CD4-positive, alpha-beta T cell (primary cell): ENCODE results near the gene PLCL2. TPM values are rescaled to one million over a fixed set of nuclear protein-coding genes. Genes with fewer than 3 reads are reported as not detected.
A peak's percentile ranks its signal among the peaks of the same experiment; 100 is the strongest.

ENCODE experiments used
- ATAC-seq: fragments of 200-7000 bp; cut with Tn5 transposase; one replicate; pipeline ENCODE4 v1.10.0; 2022; ENCODE audit warnings: mild to moderate bottlenecking; ENCODE audit not compliant: poor library complexity
- CTCF ChIA-PET: fragments of 350-600 bp; sonication (Branson Sonifier 250); formaldehyde crosslinking; loops from one replicate; lab custom pipeline; 2021; ENCODE audit warnings: antibody characterized with exemption, inconsistent platforms; lab: Charles Lee
- POLR2A ChIA-PET: fragments of 350-600 bp; sonication (Branson Sonifier 250); formaldehyde crosslinking; loops from one replicate; lab custom pipeline; 2021; ENCODE audit warnings: antibody characterized with exemption, inconsistent platforms; lab: Charles Lee
- DNase-seq, 14 experiments: peaks; one replicate each; pipeline ENCODE4 v3.0.0-alpha.2; 2013 to 2020; ENCODE audit warnings: mixed read lengths in 2 of 14
- H3K27ac ChIP-seq, 2 donors: one replicate each; pipeline versions ENCODE4 v1.5.1 to v1.7.0; 2013; ENCODE audit warnings: low read length in 2 of 2, low read depth in 1 of 2, mild to moderate bottlenecking in 1 of 2
- H3K27me3 ChIP-seq, 2 experiments: 1 replicate in 1 of 2; 2 replicates in 1 of 2; pipeline versions ENCODE4 v1.6.1 to v1.7.0; 2013; ENCODE audit warnings: low read length in 2 of 2, control low read depth in 1 of 2, mild to moderate bottlenecking in 1 of 2, moderate library complexity in 1 of 2; ENCODE audit not compliant: insufficient read depth in 2 of 2, control insufficient read depth in 1 of 2
- H3K36me3 ChIP-seq: one replicate; pipeline ENCODE4 v1.6.1; 2013; ENCODE audit warnings: low read length, control low read depth; ENCODE audit not compliant: insufficient read depth
- H3K4me1 ChIP-seq: one replicate; pipeline ENCODE4 v1.6.1; 2013; ENCODE audit warnings: low read length, control low read depth; ENCODE audit not compliant: insufficient read depth
- H3K4me3 ChIP-seq: one replicate; pipeline ENCODE4 v1.5.1; 2013; ENCODE audit warnings: mild to moderate bottlenecking, low read length, moderate library complexity
- H3K9me3 ChIP-seq, 2 experiments: 1 replicate in 1 of 2; 2 replicates in 1 of 2; pipeline versions ENCODE4 v1.6.1 to v1.7.0; 2013; ENCODE audit warnings: low read length in 2 of 2, mild to moderate bottlenecking in 2 of 2, control low read depth in 1 of 2, moderate library complexity in 1 of 2; ENCODE audit not compliant: control insufficient read depth in 1 of 2, insufficient read depth in 1 of 2
- H3K27ac Mint-ChIP-seq: one replicate; pipeline ENCODE4 v1.8.0; 2020; ENCODE audit warnings: mixed read lengths
- H3K27me3 Mint-ChIP-seq: one replicate; pipeline ENCODE4 v1.8.0; 2021; ENCODE audit warnings: mixed read lengths
- H3K36me3 Mint-ChIP-seq: one replicate; pipeline ENCODE4 v1.8.0; 2021; ENCODE audit warnings: low read depth, mixed read lengths
- H3K4me1 Mint-ChIP-seq: one replicate; pipeline ENCODE4 v1.8.0; 2021; ENCODE audit warnings: low read depth, mixed read lengths
- H3K4me3 Mint-ChIP-seq: one replicate; pipeline ENCODE4 v1.8.0; 2020; ENCODE audit warnings: mild to moderate bottlenecking, mixed read lengths
- H3K9me3 Mint-ChIP-seq: one replicate; pipeline ENCODE4 v1.8.0; 2020; ENCODE audit warnings: mixed read lengths
- CTCF ChIP-seq: fragments of 200-600 bp; IDR thresholded peaks from one replicate; pipeline ENCODE4 v1.8.0; 2022; ENCODE audit warnings: antibody characterized with exemption, mild to moderate bottlenecking
- intact Hi-C, 2 experiments: fragments of 100-400 bp; cut with DNase I in 1 of 2; cut with micrococcal nuclease in 1 of 2; formaldehyde crosslinking; loops; one replicate each; pipeline versions ENCODE4 v1.15.1 to v1.9.0; 2023 to 2025; cut with DNase I, micrococcal nuclease
- total RNA-seq, 174 experiments: library from RNA in 2 of 174; stranded (reverse) in 2 of 174; gene quantifications; one replicate each; pipeline ENCODE4 v1.2.3 and lab custom pipeline; 2021 to 2026

The PLCL2 gene
- total RNA-seq, 2 experiments from 2014 or later, result 35.1 to 36.3 TPM

- intact Hi-C loops, result loop anchor here in 1 of 2 experiments (5.0 kb wide), 1 partner anchor 42 kb away; no protein-coding TSS in a partner anchor
- H3K9me3 Mint-ChIP-seq, result no peaks in the 10 kb centered on the region
- Histone ChIP-seq H3K9me3 (no peaks in the 10 kb centered on the region), H3K4me1 (peaks cover 28% of the 10 kb centered on the region), H3K36me3 (peaks cover 3% of the 10 kb centered on the region), H3K4me3 (no peak overlapping the region), H3K27ac (no peak overlapping the region), H3K27me3 (no peaks in the 10 kb centered on the region)
- ATAC-seq, result no peak
- H3K36me3 Mint-ChIP-seq, result peaks cover 21% of the 10 kb centered on the region
- DNase-seq, result no peak
- TF ChIP-seq CTCF, result no peak
- peaks cover 77% of the 10 kb centered on the region for H3K4me1 Mint-ChIP-seq
- ChIA-PET CTCF (no interaction called here), POLR2A (interaction anchor here (1.3 kb wide), 1 partner anchor 10 kb away, joined by 5 read pairs; no protein-coding TSS in a partner anchor)
- H3K4me3 Mint-ChIP-seq, result no peak overlapping the region
- no peaks in the 10 kb centered on the region for H3K27me3 Mint-ChIP-seq
- H3K27ac Mint-ChIP-seq, result peak overlapping the region; percentile 25
Observed at GRCh38 chr3:16943857-16944256, 59.1 kb downstream of the PLCL2 start.

DNA sequence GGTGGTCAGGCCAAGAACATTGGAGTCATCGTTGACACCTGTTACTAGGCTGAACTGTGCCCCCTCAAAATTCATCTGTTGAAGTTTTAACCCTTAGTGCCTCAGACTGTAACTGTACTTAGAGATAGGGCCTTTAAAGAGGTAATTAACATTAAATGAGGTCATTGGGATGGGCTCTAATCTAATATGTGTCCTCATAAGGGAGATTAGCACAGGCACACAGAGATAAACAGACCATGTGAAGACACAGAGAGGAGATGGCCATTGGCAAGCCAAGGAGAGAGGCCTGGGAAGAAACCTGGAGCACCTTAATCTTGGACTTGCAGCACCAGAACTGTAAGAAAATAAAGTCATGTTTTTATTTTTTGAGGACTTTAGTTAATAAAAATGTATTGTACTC, 59.6 kb downstream of the PLCL2 start:
- H3K27ac Mint-ChIP-seq, result peak overlapping the region; percentile 25
- H3K36me3 Mint-ChIP-seq, result peaks cover 21% of the 10 kb centered on the region
- DNase-seq (no peak), ATAC-seq (no peak)
- no peak for TF ChIP-seq CTCF
- H3K4me3 ChIP-seq, result no peak overlapping the region
- H3K27me3 ChIP-seq, result no peaks in the 10 kb centered on the region
- intact Hi-C loops, result loop anchor here in 1 of 2 experiments (5.0 kb wide), 1 partner anchor 42 kb away; no protein-coding TSS in a partner anchor
- CTCF ChIA-PET, result no interaction called here
- no peaks in the 10 kb centered on the region for H3K27me3 Mint-ChIP-seq
- POLR2A ChIA-PET, result no interaction called here
- H3K4me1 ChIP-seq, result peaks cover 28% of the 10 kb centered on the region
- no peak overlapping the region for H3K27ac ChIP-seq
- no peaks in the 10 kb centered on the region for H3K9me3 Mint-ChIP-seq
- H3K4me3 Mint-ChIP-seq, result no peak overlapping the region
- H3K4me1 Mint-ChIP-seq, result peaks cover 77% of the 10 kb centered on the region
- peaks cover 3% of the 10 kb centered on the region for H3K36me3 ChIP-seq
- H3K9me3 ChIP-seq, result no peaks in the 10 kb centered on the region

- TF ChIP-seq CTCF, result no peak
- intact Hi-C loops, result loop anchor here in 1 of 2 experiments (5.0 kb wide), 1 partner anchor 58 kb away; no protein-coding TSS in a partner anchor
- Mint-ChIP-seq H3K9me3 (no peaks in the 10 kb centered on the region), H3K4me1 (peaks cover 77% of the 10 kb centered on the region), H3K36me3 (peaks cover 21% of the 10 kb centered on the region), H3K27me3 (no peaks in the 10 kb centered on the region), H3K4me3 (no peak overlapping the region), H3K27ac (no peak overlapping the region)
- CTCF ChIA-PET, result no interaction called here
- no peak for DNase-seq
- ATAC-seq, result no peak
- Histone ChIP-seq H3K36me3 (peaks cover 3% of the 10 kb centered on the region), H3K9me3 (no peaks in the 10 kb centered on the region), H3K27me3 (no peaks in the 10 kb centered on the region), H3K27ac (no peak overlapping the region), H3K4me1 (peaks cover 21% of the 10 kb centered on the region), H3K4me3 (no peak overlapping the region)
- POLR2A ChIA-PET, result no interaction called here
Observed at GRCh38 chr3:16945330-16945729, 60.6 kb downstream of the PLCL2 start.
